Stimulated activated naive CD4-positive, alpha-beta T cell treated with Interleukin-2 at 50 U/mL for 16 hours (primary cell): ENCODE results near the gene MYL6B.
"Not testable (repeated sequence)": the region's sequence is repeated elsewhere in the genome, so short reads cannot be mapped to it uniquely, and the experiment has no call there.

Experiments used
- DNase-seq: peaks from one replicate; lab custom pipeline; 2025; lab: John Stamatoyannopoulos, UW

The MYL6B gene

DNA sequence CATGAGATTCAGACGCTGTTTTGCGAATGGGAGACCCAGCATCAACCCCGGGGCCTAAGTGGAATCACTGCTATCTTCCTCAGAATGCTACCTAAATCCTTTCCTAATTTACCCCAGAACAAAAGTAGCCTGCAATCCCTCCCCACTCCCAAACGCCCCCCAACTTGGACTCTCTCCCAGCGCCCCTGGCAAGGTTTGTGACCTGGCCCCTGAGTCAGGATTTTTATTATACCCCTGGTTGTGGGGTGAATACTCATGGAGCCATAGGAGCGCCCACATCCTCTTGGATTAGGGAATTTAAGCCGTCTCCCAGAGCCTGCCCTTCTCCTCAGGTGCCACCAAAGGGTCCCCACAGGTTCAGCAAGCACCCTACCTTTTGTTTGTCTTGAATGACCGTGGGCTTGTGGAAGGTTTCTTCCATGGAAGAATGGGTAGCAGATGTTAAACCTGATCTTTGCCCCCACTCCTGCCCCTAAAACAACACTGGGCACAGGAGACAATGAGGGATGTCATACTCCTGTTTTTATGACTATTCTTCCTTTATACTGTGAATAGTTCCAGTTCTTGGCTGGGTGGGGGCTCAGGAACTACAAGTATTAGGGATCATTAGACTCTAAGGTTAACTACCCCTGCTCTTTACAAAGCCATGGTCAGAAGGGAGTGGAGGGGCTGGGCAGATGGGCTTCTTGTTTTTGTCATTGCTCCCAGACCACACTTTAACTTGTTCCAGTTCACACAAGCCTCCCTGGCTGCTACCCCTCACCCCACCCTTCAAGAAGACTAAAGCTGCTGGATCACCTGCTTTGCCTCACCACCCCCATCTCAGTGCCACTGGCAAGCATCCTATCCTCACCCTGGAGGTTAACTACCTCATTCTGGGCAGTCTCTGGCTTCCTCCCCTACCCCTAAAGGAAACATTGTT lies 630 bp downstream of the MYL6B start:
- no peak for DNase-seq

- DNase-seq: no peak
These were observed 1.3 kb downstream of the MYL6B start for GRCh38 chr12:56153678-56154065.

- no peak for DNase-seq
These were observed 1.9 kb downstream of the MYL6B start for GRCh38 chr12:56154246-56154771.

GRCh38 chr12:56154818-56155217 lies 2.4 kb downstream of the MYL6B start:
- no peak for DNase-seq

GRCh38 chr12:56155256-56155845 lies 3.0 kb downstream of the MYL6B start:
- no peak for DNase-seq

DNA sequence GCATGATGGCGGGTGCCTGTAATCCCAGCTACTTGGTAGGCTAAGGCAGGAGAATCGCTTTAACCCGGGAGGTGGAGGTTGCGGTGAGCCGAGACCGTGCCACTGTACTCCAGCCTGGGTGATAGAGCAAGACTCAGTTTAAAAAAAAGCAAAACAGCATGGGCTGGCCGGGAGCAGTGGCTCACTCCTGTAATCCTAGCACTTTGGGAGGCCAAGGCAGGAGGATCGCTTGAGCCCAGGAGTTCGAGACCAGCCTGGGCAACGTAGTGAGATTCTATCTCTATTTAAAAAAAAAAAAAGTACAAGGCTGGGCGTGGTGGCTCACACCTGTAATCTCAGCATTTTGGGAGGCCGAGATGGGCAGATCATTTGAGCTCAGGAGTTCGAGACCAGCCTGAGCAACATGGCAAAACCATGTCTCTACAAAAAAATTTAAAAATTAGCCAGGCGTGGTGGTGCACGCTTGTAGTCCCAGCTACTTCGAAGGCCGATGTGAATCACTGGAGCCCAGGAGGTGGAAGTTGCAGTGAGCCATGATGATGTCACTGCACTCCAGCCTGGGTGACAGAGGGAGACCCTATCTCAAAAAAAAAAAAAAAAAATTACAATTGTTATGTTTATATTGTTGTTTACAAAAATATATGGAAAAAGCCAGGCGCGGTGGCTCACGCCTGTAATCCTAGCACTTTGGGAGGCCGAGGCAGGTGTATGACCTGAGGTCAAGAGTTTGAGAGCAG lies 4.2 kb downstream of the MYL6B start:
- DNase-seq: not testable (repeated sequence)

DNA sequence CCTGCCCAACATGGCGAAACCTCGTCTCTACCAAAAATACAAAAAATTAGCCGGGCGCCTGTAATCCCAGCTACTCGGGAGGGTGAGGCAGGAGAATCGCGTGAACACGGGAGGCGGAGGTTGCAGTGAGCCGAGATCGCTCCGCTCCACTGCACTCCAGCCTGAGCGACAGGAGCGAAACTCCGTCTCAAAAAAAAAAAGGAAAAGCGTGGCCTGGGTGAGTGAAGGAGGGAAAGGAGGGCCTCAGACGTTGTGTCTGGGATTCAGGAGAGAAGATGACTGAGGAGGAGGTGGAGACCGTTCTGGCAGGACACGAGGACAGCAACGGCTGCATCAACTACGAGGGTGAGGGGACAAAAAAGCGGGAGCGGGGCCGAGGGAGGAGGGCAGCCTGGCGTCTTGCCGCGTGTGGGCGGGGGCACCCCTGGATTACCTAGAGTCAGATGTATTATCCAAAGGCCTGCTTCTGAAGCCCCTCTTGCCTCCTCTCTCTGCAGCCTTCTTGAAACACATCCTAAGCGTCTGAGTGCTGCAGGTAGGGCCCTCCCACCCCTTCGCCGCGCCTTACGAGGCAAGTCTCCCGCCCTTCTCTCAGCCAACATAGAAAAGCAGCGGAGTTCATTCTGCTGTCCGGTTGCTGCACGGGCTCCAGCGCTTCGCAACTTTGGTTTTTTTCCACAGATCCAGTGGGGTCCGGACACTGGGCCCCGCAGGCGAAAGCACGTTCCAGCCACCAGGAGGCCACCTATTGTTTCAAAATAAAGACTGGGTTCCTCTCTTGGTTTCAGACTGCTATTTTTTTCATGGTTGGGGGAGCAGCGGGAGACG lies 5.0 kb downstream of the MYL6B start:
- peak; percentile 54 for DNase-seq

DNA sequence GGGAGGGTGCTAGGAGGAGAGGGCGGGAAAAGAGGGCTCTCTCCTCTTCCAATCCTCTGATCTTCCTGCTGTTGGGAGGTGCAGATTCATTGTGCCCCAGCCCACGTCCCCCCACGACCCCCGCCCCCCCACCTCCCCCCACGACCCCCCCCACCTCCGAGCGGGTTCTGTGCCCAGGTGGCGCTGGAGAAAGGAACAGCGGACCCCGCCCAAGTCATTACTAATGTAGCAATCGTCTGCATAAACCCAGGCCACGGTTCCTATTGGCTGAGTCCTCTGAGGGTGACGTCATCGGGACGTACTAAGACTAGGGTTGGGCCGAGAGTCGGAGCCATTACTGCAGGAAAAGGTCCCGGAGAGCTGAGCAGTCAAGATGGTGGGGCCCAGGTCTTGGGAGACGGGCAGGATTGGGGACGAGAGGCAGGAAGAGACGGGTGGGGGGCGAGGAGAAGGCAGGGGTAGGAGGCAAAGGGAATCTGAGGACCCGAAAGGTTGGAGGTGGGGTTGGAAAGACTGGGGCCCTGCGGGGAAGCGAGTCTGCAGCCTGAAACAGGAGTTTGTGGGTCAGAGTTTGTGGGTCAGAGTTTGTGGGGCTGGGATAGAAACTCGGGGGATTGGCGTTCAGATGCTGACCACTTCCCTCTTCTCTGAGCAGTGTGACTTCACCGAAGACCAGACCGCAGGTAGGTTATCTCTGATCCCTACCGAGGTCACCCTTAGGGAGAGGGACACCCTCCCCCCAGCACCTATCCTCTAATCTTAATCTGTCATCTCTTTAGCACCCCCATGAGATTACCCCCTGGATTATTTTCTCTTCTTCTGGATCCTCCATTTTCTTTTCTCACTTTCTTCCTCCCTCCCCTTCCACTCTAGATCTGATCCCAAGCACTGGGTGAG lies 5.9 kb downstream of the MYL6B start, which contains the start of gene MYL6:
Gene MYL6, plus strand, starts transcription at position 331 of the 897 bp plus-strand sequence. Its CDS starts 43 bp downstream, at position 374.
- peak; percentile 89 for DNase-seq

- DNase-seq: no peak
These were observed 6.6 kb downstream of the MYL6B start for GRCh38 chr12:56158926-56159461.

GRCh38 chr12:56159482-56160192 lies 7.2 kb downstream of the MYL6B start:
- DNase-seq: no peak

GRCh38 chr12:56160193-56160763 lies 7.9 kb downstream of the MYL6B start:
- DNase-seq: peak; percentile 45

DNA sequence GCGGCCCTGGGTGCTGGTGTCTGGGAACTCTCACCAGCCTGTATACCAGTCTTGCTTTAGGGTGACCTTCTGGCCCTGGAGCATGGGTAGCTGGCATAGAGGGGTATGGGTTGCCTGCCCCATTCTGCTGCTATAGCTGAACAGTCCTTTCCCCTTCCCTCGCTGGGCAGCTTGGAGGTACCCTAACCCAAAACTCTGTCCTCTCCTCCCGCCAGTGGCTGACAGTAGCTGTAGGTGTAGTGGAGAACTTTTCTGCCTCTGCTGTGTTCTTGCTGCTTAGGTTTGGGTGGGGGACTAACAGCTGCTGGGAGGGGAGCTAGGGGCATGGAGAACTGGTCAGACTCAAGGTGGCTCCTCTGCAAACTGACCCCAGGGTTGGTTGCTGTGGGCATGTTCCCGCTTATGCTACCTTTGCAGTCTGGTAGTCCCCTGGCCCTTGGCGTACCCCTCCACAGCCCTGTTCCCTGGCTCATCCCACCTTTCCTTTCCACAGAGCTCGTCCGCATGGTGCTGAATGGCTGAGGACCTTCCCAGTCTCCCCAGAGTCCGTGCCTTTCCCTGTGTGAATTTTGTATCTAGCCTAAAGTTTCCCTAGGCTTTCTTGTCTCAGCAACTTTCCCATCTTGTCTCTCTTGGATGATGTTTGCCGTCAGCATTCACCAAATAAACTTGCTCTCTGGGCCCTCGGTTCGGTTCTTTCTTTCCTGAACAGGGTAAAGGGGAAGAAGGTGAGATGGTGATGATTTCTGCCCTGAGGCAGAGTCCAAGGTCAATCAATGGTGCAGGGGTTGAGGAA lies 8.7 kb downstream of the MYL6B start:
- DNase-seq: no peak

DNA sequence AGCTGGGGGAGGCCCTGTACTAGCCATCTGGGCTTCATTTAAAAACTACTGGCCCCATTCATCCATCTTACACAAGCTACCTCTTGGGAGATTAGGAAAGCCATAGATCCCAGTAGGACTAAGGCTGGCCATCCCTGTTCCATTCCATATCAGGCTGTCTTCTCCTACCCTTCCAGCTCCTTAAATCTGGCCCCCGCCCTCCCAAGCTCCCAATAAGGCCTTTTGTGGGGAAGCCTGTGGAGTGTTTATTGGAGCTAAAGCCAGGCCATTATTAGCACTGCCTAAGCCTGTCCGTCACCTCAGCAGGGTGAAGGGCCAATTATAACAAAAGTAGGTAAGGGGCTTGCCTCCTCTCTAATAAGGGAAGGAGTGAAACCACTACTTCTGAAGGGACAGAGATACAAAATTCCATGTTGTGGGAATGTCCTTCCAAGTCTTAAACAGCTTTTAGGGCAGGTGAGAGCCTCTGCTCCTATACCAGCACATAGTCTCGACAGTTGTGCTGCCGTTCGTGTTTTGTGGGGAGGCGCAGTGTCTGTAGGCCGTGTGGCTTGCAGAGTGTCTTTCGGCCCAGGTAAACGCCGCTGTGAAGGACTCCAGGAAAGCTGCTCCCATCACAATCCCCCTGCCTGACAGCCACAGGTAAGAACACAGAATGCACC lies 9.4 kb downstream of the MYL6B start:
- DNase-seq: no peak

GRCh38 chr12:56162468-56163290 lies 10.3 kb downstream of the MYL6B start:
- DNase-seq: no peak

- DNase-seq: no peak
These were observed 11.4 kb downstream of the MYL6B start for GRCh38 chr12:56163533-56164344.

DNA sequence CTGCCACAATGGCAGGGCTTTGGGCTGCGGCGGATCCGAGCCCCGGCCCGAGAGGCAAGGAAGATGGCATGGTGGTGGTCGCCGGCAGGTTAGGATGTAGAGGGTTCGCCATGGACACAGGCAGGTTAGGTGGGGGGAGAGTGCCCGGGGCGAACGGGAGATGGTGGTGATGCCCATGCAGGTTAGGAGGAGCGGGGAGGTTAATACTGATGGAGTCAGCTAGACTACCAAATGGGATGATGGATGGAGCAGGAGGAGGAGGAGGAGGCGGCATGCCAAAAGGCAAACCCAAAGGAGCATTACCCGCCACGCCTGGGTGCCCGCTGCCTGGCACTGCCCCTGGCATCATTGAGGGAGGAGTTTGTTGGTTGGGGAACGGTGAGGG lies 11.9 kb downstream of the MYL6B start:
- DNase-seq: no peak
